HG02571 (cell line): Measurements from ENCODE around the gene KCNH3.
"Not testable (repeated sequence)": the region's sequence is repeated elsewhere in the genome, so short reads cannot be mapped to it uniquely, and the experiment has no call there.

Source experiments
- ATAC-seq: cut with Tn5 transposase; IDR thresholded peaks from one replicate; pipeline ENCODE4 v1.9.1; 2021; ENCODE audit warnings: mild to moderate bottlenecking, moderate library complexity; ENCODE audit not compliant: unreplicated experiment

The KCNH3 gene, protein sequence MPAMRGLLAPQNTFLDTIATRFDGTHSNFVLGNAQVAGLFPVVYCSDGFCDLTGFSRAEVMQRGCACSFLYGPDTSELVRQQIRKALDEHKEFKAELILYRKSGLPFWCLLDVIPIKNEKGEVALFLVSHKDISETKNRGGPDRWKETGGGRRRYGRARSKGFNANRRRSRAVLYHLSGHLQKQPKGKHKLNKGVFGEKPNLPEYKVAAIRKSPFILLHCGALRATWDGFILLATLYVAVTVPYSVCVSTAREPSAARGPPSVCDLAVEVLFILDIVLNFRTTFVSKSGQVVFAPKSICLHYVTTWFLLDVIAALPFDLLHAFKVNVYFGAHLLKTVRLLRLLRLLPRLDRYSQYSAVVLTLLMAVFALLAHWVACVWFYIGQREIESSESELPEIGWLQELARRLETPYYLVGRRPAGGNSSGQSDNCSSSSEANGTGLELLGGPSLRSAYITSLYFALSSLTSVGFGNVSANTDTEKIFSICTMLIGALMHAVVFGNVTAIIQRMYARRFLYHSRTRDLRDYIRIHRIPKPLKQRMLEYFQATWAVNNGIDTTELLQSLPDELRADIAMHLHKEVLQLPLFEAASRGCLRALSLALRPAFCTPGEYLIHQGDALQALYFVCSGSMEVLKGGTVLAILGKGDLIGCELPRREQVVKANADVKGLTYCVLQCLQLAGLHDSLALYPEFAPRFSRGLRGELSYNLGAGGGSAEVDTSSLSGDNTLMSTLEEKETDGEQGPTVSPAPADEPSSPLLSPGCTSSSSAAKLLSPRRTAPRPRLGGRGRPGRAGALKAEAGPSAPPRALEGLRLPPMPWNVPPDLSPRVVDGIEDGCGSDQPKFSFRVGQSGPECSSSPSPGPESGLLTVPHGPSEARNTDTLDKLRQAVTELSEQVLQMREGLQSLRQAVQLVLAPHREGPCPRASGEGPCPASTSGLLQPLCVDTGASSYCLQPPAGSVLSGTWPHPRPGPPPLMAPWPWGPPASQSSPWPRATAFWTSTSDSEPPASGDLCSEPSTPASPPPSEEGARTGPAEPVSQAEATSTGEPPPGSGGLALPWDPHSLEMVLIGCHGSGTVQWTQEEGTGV

DNA sequence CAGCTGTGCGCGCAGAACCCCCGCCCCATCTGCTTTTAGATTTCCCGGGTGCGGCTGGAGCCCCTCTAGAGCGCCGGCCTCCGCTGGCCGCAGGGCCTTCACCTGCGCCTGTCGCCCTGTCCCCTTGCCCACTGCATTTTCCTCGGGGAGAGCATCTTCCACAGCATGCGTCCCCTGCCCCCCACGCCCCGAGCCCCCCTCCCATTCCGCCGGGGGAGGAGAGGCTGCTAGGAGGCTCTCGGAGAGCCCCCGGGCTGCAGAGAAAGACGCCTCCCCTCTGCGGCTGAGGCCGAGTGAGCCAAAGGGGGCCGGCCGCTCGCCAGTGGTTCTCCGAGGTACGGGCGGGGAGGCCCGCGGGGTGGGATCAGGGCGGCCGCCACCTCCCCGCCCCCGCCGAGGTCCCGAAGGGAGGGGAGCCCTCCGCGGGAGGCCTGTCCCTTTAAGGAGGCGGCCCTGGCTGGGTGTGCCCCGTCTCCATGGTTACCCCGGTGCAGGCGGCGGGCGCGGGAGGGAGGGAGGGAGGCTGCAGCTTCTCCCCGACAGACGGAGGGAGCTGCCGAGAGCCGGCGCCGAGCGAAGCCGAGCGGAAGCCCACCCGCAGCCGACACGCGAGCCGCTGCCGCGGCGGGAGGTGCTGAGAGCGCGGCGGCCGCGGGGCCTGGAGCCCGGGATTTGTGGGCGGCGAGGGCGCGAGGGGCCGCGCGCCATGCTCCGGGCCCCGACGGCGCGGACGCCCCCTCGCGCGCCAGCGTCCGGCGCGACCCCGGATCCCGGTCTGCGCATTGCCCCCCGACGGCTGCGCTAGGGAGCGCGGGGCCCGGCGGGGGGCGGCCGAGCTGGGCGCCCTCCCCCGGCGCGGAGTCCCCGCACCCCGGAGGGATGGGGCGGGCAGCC is at the start of gene KCNH3:
Gene KCNH3 (plus strand): TSS at position 521 of the 894 bp plus-strand sequence. CDS start 387 bp downstream, outside the sequence.
- ATAC-seq: no peak

DNA sequence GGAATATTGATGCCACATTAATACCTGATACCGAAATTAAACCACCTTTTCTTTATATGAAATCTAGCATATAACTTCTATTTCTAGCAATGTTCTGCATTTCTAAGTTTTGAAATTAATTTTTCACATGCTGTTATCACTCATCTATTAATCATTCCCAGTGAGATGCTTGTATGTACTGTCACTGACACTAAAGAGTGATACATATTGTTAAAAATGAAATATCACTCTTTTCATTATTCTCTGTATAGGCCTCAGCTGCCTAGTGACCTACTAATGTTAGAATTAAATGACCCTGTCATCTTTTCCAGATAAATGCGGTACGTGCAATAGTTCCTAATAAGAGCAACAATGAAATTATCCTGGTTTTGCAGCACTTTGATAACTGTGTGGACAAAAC is 49.7 kb upstream of the KCNH3 start:
- no peak for ATAC-seq

DNA sequence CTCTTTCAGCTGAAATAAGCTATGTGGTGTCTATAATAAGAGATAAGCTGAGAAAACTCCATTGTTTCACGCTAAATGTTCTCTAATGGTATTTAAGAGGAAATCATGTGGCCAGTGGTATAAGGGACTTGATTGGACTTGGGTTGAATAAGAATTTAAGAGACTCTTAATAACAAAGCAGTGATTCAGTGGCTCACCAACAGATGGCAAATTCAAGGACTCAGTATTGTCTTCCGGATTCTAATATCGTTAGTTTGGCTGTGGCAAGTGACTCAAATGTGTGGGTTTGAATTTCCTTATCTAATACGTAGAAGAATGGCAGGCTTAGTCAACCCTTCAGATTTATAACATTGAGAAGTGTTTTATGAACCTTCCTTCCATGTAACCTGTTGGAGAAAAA is 49.1 kb upstream of the KCNH3 start:
- no peak for ATAC-seq

DNA sequence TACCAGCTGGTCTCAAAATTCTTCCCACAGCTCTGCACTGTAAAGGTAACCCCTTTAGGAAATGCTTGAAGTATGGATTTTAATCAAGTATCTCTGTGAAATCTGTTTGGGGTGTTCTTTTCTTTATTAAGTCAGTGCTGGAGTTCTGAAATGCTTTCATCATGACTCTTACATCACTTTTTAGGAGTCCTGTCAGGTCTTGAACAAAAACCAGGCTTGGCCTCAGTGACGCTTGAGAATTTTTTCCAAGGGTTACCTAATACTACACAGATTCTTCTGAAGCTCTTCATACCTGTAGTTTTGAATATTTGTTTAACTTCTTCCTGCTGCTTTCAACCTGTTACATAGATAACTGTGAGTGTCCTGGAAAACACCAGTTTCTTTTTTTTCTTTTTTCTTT is 47.0 kb upstream of the KCNH3 start:
- no peak for ATAC-seq

DNA sequence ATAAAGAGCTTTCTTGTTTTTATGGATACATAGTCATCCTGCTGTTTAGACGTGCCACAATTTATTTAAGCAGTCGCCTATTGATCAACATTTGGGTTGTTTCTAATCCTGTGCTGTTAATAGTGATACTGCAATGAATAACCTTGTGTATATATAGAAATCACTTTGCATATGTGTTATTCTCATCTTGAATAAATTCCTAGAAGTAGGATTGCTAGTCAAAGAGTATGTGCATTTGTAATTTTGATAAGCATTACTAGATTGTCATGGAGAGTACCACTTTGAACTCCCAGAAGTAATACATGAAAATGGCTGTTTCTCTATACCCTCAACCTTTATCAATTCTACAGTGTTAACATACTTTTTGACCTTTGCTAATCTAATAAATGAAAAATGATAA is 44.9 kb upstream of the KCNH3 start:
- ATAC-seq: no peak

DNA sequence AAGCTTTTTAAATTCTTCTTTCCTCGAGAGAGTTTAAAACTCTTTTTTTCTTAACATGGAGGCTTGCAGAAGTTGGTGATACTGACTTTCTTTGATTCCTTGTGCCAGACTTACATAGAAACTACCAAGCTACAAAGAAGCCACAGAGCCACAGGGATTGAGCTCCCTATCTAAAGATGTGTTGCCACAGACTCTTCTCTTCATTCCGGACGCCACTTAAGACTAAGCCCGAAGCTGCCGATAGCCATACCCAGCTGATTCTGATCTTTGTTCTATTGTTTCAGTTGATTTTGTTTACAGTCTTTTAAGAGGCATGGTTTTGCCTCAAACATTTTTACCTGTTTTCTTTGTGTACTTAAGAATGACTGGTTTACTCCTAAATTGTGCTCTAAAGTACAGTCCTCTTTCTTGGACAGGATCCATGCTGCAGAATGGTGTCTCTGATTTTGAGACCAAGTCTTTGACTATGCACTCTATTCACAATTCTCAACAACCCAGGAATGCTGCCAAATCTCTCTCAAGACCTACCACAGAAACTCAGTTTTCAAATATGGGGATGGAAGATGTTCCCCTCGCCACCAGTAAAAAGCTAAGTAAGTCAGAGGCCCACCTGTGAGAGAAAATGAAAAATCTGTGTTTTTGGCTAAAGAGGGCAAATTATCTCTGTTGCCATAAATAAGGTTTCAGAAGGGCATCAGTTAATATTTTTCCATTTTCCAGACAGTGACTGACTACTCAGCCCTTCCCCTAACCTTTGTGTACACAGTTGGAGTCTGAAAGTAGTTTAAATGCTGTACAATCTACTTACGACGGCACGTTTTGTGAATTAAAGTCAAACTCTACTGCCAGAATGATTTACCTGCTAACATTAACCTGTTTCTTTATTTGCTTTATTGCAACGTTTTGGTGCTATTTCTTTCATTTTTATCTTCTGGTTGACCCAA is 42.1 kb upstream of the KCNH3 start:
- no peak for ATAC-seq

DNA sequence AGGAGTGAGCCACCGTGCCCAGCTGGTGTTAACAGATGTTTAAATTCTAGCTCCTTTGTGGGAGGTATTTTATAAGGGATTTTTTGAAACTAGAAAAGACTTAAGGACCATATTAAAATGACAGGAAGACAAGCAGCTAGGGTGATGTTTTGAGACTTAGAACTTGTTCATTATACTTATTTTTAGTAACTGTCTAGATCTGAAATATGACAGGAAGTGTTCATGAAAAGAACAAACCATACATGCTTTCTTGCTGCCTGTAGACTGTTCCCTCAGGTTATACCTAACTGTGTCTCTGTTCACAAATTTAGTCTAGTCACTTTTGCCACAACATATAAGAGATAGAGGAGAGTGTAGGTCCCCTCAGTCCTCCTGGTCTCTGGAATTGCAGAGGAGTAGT is 36.9 kb upstream of the KCNH3 start:
- no peak for ATAC-seq

DNA sequence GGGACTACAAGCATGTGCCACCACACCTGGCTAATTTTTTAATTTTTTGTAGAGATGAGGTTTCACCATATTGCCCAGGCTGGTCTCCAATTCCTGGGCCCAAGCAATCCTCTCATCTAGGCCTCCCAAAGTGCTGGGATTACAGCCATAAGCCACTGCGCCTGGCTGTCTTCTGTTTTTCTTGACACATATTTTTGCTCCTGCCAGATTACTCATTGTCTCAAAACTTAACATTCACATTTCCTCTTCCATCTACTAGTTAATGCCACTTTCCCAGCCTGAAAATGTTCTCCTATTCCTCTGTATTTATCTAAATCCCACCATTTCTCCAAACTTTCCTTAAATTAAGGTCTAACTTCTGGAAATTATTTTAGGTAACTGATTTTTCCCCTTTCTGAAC is 36.2 kb upstream of the KCNH3 start:
- no peak for ATAC-seq

DNA sequence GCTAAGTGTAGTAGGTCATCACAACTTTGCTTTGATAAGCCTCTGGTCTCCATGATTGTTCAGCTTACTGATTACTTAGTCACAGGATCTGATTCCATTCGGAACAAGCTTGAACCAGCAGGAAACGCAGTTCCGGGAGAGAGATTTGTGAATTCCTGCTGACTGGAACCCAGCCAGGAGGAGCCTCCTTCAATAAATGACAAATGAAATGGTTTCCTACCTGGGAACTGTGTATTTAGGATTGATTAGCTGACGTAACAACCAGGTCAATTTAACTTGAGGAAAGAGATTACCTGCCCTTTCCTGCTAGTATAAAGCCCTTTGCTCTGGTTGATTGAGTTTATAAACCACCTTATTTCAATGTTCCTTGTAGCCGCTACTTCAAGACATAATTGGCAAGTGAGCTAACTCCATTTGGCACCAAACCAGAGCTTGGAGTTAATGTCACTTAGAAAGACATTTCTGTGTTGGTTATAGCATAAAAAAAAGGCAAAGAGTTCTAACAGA is 35.1 kb upstream of the KCNH3 start:
- ATAC-seq: no peak

DNA sequence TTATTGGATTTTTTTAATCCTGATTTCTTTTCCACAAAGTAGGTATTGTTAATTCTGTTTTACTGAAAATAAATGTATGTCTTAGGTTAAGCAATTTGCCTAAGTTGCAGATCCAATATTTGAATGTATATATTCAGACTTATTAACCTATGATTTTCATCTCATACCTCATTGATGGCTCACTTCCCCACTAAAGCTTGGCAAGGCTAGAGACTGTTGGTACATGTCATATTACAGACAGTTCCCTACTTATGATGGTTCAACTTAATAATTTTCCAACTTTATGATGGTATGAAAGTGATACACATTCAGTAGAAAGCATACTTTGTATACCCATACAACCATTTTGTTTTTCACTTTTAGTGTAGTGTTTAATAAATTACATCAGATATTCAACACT is 33.2 kb upstream of the KCNH3 start:
- ATAC-seq: no peak

DNA sequence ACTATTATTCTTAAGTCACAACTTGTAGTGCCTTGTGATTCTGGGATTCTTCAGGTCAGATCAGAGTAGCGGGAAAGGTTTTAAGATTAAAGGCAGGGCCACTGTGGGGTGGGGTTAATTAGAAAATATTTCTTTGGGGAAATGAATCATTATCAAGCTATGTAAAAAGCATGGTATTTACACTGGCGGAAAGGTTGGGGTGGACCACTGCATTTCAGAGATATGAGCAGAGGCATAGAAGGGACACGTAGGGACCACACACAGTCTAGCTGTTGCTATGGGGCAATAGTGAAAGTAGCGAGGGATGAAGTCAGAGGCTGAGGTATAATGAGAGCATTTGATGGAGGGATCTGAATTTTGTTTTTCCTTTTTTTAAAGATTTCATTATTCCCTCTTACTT is 31.7 kb upstream of the KCNH3 start:
- ATAC-seq: no peak

DNA sequence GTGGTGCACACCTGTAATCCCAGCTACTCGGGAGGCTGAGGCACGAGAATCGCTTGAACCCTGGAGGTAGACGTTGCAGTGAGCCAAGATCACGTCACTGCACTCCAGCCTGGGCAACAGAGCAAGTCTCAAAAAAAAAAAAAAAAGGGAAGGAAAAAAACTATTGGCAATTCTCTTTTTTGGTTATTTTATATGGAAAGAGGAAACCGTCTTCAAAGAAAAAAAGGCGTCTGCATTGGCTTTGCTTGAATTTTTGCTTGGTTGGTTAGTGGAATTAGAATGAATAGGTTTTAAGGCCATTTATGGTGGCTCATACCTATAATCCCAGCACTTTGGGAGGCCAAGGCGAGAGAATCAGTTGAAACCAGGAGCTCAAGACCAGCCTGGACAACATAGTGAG is 29.1 kb upstream of the KCNH3 start:
- not testable (repeated sequence) for ATAC-seq

DNA sequence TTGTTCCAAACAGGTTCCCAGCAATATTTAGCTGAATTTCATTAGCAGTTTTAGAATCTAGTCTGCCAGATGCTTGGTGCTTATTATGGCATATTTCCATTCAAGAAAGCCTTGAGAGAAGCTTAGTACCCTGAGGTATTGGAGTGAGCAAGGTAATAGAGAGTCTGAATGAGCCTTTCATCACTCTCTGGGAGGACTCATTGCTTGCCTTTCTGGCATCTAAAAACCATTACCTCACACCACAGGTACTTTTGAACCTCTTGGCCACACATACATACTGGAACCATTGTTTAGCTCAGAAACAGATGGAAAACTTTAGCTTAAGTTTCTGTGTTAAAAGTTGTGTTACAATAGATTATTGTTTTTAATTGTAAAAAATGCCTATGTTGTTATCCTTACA is 27.4 kb upstream of the KCNH3 start:
- ATAC-seq: no peak

DNA sequence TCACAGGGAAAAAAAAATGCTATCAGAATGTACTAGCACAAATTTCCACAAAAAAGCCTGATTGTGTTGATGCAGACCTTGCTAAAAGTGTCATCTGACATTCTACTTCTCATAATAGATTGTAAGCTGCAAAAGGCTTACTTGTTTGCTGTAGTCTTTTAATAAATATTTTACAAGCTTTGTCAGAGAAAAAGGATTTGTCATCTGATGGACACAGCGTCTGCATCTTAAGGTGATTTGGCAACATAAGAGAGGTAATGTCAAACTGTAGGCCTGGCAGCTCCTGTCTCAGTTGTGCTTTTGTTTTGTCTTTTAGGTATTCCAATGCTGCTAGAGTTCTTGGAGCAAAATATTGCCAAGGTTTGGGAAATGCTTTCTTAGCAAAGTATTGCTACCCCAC is 26.3 kb upstream of the KCNH3 start:
- ATAC-seq: no peak

DNA sequence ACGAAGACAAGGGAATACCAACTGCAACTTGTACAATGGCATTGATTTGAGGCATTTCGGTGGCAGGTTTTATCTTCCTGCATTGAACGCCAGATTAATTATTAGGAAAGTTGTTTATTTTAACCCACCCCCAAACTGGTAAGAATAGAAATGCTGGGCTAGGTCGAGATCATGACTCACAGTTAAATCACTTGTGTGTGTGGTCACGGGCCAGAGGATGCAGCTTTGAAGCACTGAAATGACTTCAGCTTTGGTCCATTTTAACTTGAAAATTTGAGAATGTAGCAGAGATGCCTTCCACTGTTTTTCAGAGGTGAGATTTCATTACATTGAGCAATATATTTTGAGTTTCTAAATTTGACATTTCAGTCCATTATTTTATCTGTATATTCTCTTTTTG is 23.6 kb upstream of the KCNH3 start:
- ATAC-seq: no peak

DNA sequence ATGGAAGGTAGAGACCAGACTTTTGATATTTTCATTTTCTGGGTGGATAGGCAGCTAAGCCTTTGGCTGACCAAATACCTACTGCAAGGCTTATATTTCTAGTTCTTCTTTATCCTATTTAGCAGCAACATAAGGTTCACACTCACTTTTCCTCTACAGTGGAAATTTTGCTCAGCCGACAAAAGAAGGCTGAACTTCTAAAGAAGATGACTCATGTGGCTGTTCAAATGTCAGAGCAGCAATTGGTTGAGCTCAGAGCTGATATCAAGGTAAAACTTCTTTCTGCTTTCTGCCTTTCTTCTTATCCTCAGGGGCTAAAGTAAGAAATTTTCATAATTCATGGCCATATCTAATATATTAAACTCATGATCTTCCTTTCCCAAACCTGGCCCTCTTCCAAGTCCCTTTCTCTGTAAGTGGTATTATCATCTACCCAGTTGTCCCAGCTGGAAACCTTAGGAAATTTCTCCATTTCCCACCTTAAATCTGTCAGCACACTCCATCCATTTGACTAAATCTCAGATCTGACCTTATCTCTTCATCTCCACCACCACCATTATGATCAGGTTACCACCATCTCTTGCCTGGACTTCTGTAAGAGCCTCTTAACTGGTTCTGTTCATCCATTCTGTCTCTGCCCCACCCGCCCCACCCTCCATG is 19.8 kb upstream of the KCNH3 start:
- ATAC-seq: no peak

DNA sequence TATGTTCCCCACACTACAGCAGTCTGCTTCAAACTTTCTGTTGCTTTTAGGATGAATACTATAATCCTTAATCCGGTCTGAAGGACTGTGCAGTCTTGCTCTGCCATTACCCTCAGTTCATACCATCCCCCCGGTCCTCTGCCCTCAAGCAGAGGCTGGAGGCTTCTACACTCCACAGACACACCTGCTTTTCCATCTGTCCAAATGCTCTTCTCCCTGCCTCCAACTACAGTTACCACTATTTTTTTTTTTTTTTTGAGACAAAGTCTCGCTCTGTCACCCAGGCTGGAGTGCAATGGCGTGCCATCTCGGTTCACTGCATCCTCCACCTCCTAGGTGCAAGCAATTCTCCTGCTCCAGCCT is 19.3 kb upstream of the KCNH3 start:
- no peak for ATAC-seq

DNA sequence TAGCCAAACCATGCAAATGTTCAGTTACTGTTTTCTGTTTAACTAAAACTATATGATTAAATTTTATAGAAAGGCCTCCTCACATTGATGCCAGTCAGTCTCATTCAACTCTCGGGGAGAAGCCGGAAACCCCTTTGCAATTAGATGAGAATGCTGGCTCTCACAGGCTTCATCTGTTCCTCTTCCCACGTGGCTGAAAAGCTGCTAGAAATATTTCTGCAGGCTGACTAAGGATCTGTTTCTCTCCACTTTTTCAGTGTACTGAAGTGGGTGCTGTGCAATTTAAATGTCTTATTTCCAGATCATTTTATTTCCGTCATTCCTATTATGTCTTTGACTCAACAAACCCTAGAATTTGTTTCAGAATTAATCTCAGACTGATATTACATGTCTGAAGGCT is 17.4 kb upstream of the KCNH3 start:
- ATAC-seq: no peak
